Measurements from ENCODE around the gene IL2RG. TPM values are rescaled to one million over a fixed set of nuclear protein-coding genes. Genes with fewer than 3 reads are reported as not detected.

Gene IL2RG
- total and polyA plus RNA-seq, 2 donors (not counting 1 experiment from before 2014, with no cell fraction given) = 297 to 419 TPM

DNA sequence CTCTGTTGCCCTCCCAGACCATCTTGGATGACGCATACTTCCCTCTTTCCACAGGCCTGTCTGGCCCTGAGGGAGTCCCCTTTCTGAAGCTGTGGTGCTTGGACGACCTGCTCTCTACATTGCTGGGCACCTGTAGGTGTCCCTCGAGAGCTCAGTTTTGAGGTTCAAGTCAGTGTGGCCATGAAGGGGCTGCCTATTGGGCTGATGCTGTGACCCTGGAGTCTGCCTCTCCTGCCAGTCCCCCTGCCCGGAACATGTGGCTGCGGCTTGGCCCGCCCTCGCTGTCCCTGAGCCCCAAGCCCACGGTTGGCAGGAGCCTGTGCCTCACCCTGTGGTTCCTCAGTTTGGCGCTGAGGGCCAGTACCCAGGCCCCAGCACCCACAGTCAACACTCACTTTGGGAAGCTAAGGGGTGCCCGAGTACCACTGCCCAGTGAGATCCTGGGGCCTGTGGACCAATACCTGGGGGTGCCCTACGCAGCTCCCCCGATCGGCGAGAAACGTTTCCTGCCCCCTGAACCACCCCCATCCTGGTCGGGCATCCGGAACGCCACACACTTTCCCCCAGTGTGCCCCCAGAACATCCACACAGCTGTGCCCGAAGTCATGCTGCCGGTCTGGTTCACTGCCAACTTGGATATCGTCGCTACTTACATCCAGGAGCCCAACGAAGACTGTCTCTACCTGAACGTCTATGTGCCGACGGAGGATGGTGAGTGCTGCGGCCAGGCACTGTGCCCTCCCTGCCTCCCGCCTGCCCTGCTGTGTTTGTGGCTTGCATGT lies 36.3 kb upstream of the IL2RG start:
- H3K9me3 ChIP-seq (ENCODE audit: control extremely low read depth in 1 of 3, control insufficient read depth in 2 of 3, insufficient read depth in 1 of 3, low read length in 2 of 3) = no peaks in the 10 kb centered on the region
- peaks cover 0 to 4% of the 10 kb centered on the region in 2 experiments for H3K36me3 ChIP-seq (replicated peaks in 1 of 2; ENCODE audit: control extremely low read depth in 1 of 2, control insufficient read depth in 1 of 2, extremely low read depth in 1 of 2, insufficient read depth in 2 of 2, low read length in 1 of 2)
- DNase-seq (no peak), ATAC-seq (ENCODE audit: low read depth) (no peak)
- CTCF ChIA-PET = no interaction called here
- no peak overlapping the region for H3K4me3 ChIP-seq (ENCODE audit: control extremely low read depth in 1 of 5, extremely low read depth in 1 of 5, insufficient read depth in 1 of 5, low read depth in 2 of 5, low read length in 4 of 5)
- WGBS (ENCODE audit: insufficient coverage) = 83% methylated on average over 15 of the region's 28 CpGs
- Mint-ChIP-seq H3K4me1 (peaks cover 17% of the 10 kb centered on the region), H3K27ac (no peak overlapping the region), H3K27me3 (no peaks in the 10 kb centered on the region), H3K4me3 (no peak overlapping the region), H3K9me3 (ENCODE audit: insufficient read depth) (no peaks in the 10 kb centered on the region)
- no peak overlapping the region for H3K27ac ChIP-seq (ENCODE audit: low read length in 2 of 2)
- no peaks in the 10 kb centered on the region for H3K79me2 ChIP-seq (ENCODE audit: control insufficient read depth, insufficient read depth, low read length)
- peaks cover 8 to 11% of the 10 kb centered on the region in 2 donors for H3K4me1 ChIP-seq (ENCODE audit: control insufficient read depth in 2 of 2, insufficient read depth in 2 of 2, low read length in 2 of 2)
- H3K4me2 ChIP-seq (replicated peaks; ENCODE audit: low read depth, low read length, poor library complexity, severe bottlenecking) = no peak overlapping the region
- TF ChIP-seq EZH2 (IDR thresholded peaks at IDR 0.05; ENCODE audit: borderline replicate concordance, insufficient read depth, low read depth, low read length, poor library complexity, severe bottlenecking) = no peak
- TF ChIP-seq CTCF (IDR thresholded peaks at IDR 0.05) = no peak
- POLR2A ChIA-PET = interaction anchor here (1.0 kb wide), 1 partner anchor 29 kb away, joined by 5 read pairs; the partner anchor contains the start of gene MED12
- H2AFZ ChIP-seq (ENCODE audit: insufficient read depth, low read depth, low read length, poor library complexity, severe bottlenecking) = no peak overlapping the region
- intact Hi-C loops (cut with micrococcal nuclease) = no loop called here
- no peaks in the 10 kb centered on the region for H4K20me1 ChIP-seq (ENCODE audit: control insufficient read depth, insufficient read depth, low read length, poor library complexity, severe bottlenecking)
- H3K27me3 ChIP-seq (replicated peaks in 1 of 4; ENCODE audit: control extremely low read depth in 1 of 4, control insufficient read depth in 3 of 4, insufficient read depth in 4 of 4, low read length in 3 of 4) = no peaks in the 10 kb centered on the region
- no peak overlapping the region for H3K9ac ChIP-seq (ENCODE audit: low read length)

- peak within 1 kb of the TSS; percentile 47 for H3K4me3 Mint-ChIP-seq
- Histone ChIP-seq H3K27me3 (replicated peaks in 1 of 4; ENCODE audit: control extremely low read depth in 1 of 4, control insufficient read depth in 3 of 4, insufficient read depth in 4 of 4, low read length in 3 of 4) (no peaks in the 10 kb centered on the region), H3K9me3 (ENCODE audit: control extremely low read depth in 1 of 3, control insufficient read depth in 2 of 3, insufficient read depth in 1 of 3, low read length in 2 of 3) (no peaks in the 10 kb centered on the region), H3K36me3 (replicated peaks in 1 of 2; ENCODE audit: control extremely low read depth in 1 of 2, control insufficient read depth in 1 of 2, extremely low read depth in 1 of 2, insufficient read depth in 2 of 2, low read length in 1 of 2) (peaks cover 0 to 7% of the 10 kb centered on the region in 2 experiments), H3K4me1 (ENCODE audit: control insufficient read depth in 2 of 2, insufficient read depth in 2 of 2, low read length in 2 of 2) (peaks cover 8 to 11% of the 10 kb centered on the region in 2 donors), H3K79me2 (ENCODE audit: control insufficient read depth, insufficient read depth, low read length) (no peaks in the 10 kb centered on the region), H3K27ac (ENCODE audit: low read length in 2 of 2) (no peak within 1 kb of the TSS), H4K20me1 (ENCODE audit: control insufficient read depth, insufficient read depth, low read length, poor library complexity, severe bottlenecking) (no peaks in the 10 kb centered on the region), H3K4me3 (ENCODE audit: control extremely low read depth in 1 of 5, extremely low read depth in 1 of 5, insufficient read depth in 1 of 5, low read depth in 2 of 5, low read length in 4 of 5) (peak within 1 kb of the TSS in 2 of 5 experiments; percentile 19 to 26), H3K4me2 (replicated peaks; ENCODE audit: low read depth, low read length, poor library complexity, severe bottlenecking) (peak within 1 kb of the TSS; percentile 51), H3K9ac (ENCODE audit: low read length) (no peak within 1 kb of the TSS), H2AFZ (ENCODE audit: insufficient read depth, low read depth, low read length, poor library complexity, severe bottlenecking) (no peak within 1 kb of the TSS)
- H3K27me3 Mint-ChIP-seq = no peaks in the 10 kb centered on the region
- ChIA-PET CTCF (no interaction called here), POLR2A (interaction anchor here (0.5 to 0.6 kb wide), 2 partner anchors 33 to 109 kb away, joined by 3 to 9 read pairs; partner anchors contain the start of gene ZMYM3)
- DNase-seq = no peak
- TF ChIP-seq CTCF (IDR thresholded peaks at IDR 0.05) (no peak), EZH2 (IDR thresholded peaks at IDR 0.05; ENCODE audit: borderline replicate concordance, insufficient read depth, low read depth, low read length, poor library complexity, severe bottlenecking) (no peak)
- intact Hi-C loops (cut with micrococcal nuclease) = no loop called here
- ATAC-seq (ENCODE audit: low read depth) = no peak
- 68% methylated on average over 16 of the region's 28 CpGs for WGBS (ENCODE audit: insufficient coverage)
- H3K9me3 Mint-ChIP-seq (ENCODE audit: insufficient read depth) = no peaks in the 10 kb centered on the region
- peak within 1 kb of the TSS; percentile 50 for H3K27ac Mint-ChIP-seq
- H3K4me1 Mint-ChIP-seq = peaks cover 17% of the 10 kb centered on the region
Measured at GRCh38 chrX:71144651-71145050, 33.3 kb upstream of the IL2RG start, which contains the start of gene NLGN3. Gene NLGN3, plus strand, starts transcription at chrX:71144841. Its CDS starts 2,909 bp downstream, at chrX:71147750.

Data from B cell (primary cell).